PFSK-1 (cell line): ENCODE results near the gene TPSB2.

Experiments
- SIN3A ChIP-seq: IDR thresholded peaks from 2 replicates; pipeline ENCODE4 v1.6.1; 2012; ENCODE audit warnings: mild to moderate bottlenecking, low read length, moderate library complexity, borderline replicate concordance; ENCODE audit not compliant: insufficient read depth
- TAF1 ChIP-seq: IDR thresholded peaks from 2 replicates; pipeline ENCODE4 v1.6.1; 2012; ENCODE audit warnings: low read length, control low read depth, borderline replicate concordance; ENCODE audit not compliant: insufficient read depth

GRCh38 chr16:1264345-1265089, 34.5 kb upstream of the TPSB2 start:
- TF ChIP-seq TAF1 (no peak), SIN3A (no peak)
